ENCODE measurements around the gene GOLGA2.

GOLGA2 gene

DNA sequence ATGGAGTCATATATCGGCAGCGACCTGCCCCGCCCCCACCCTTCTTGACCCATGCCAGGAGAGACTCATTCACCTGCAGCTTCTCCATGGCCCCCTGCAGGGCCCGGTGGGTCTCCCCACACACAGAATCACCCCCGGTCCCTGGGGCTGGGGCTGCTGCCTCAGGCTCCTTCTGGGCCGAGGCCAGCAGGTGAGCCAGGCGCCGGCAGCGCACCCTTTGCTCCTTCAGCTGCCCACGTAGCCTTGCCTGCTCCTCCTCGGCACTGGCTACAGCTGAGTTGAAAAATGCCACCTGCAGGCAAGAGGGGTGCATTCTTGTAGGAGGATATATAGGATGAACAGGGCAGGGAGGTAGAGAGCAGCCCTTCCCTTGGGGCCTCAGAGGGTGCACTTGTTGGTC is 17.9 kb downstream of the GOLGA2 start:
- DNase-seq (ENCODE audit: low read depth) = no peak

GRCh38 chr9:128257086-128257825 is 18.6 kb downstream of the GOLGA2 start:
- DNase-seq (ENCODE audit: low read depth) = no peak

- peak; percentile 33 for DNase-seq (ENCODE audit: low read depth)
These were observed 20.7 kb downstream of the GOLGA2 start for GRCh38 chr9:128254855-128255759.

DNA sequence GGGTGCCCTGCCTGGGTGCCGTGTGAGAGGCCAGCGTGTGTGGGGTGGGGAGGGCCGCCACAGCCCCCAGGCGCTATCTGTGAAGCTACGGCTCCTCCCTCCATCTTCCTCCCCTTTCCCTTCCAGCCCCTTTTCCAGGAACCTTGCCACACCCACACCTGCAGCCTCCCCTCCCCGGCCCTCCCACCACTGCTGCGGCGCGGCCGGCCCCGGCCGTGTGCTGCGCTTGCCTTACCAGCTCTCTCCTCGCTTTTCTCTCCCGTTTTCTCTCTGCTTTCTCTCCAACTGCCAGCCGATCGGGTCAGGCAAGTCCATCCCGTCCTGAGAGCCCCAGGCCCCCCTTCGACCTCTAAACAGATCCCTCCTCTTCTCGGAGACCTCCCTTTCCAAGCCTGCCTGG is 21.4 kb downstream of the GOLGA2 start:
- no peak for DNase-seq (ENCODE audit: low read depth)

DNA sequence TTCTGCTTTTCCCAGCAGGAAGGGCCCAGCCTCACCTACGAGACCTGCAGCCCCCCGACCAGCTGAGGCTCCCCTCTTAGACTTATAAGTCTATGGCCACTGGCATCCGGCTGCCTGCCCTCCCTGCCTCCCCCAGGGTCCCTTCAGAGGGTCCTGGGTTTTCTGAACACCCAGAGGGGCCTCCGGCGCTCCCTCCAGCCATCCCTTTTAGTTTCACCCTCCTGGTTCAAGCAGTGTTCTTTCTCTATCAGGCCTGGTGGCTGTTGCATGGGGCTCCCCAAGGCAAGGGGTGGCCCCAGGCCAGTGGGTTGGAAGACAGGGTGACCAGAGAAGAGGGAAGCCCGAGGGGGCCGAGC is 21.8 kb downstream of the GOLGA2 start:
- no peak for DNase-seq (ENCODE audit: low read depth)

DNA sequence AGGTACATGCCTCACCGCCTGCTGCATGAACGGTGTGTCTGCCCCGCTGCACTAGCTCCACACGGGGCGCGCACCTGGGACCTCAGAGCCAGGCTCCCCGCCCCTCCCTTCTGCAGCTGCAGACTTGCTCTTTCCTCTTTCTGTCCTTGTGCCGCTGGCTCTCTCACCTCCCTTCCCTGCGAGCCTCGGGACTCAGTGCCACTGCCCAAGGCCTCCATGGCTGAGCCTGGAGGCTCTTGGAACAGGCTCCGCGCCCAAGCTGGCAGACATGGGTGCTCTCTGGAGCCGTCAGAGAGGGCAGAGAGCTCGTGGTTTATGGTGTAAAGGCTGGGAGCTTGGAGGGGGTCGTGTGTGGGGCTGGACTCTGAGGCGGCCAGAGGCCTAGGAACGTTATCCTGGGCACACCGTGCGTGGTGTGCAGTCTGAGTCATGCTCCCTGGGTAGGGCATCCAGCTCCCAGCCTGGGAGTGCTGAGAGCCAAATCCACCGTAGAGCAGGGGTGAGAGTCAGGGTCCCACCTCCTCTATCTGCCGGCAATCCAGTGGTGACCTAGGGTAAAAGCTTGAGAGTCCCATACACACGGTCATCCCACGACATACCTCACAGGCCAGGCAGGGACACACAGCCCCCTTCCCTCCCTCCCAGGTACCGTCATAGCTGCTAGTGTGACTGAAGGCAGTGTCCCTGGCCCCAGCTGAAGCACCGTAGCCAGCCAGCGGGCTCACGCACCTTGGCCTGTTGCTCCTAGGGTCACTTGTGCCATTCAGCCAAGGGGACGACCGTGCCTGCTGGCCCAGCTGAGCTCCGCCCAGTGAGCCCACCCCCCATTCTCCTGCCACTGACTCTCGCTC is 22.4 kb downstream of the GOLGA2 start:
- DNase-seq (ENCODE audit: low read depth) = no peak

DNA sequence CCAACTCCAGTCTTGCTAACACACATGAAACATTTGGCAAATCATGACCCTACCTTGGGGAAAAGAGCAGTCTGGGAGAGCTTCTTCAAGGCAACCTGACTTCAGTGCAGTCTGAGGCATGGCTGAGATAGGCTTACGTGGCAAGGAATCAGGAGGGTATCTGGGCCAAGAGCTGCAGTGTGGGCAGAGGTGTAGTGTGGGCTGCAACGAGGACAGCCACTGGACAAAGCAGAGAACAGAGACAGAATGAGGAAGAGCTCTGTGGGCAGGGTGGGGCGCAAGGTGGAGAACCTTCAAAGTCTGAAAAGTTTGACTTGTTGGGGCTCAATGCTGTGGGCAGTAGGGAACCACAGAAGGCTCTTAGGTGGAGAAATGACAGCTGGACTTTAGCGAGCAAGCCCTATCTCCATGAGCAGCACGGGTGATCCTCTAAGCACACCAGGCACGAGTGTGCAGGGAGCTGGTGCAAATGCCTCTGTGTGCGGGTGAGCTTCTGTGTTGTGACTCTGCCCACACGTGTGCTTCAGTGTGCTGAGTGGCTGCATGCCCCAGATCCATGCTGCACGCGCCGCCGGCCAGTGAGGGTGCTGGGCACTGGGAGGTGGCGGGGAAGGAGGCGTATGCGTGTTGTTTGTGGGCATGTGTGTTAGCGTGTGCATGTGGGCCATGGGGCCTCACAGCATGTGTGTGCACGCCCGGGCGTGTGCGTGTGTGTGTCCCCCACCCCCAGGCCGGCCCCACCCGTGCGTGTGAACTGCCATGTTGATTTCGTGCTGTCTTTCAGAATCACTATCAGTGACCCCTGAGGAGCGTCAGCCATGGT is 23.3 kb downstream of the GOLGA2 start:
- DNase-seq (ENCODE audit: low read depth) = no peak

GRCh38 chr9:128251732-128252100 is 24.1 kb downstream of the GOLGA2 start:
- no peak for DNase-seq (ENCODE audit: low read depth)

GRCh38 chr9:128250839-128251731 is 24.7 kb downstream of the GOLGA2 start:
- no peak for DNase-seq (ENCODE audit: low read depth)

DNA sequence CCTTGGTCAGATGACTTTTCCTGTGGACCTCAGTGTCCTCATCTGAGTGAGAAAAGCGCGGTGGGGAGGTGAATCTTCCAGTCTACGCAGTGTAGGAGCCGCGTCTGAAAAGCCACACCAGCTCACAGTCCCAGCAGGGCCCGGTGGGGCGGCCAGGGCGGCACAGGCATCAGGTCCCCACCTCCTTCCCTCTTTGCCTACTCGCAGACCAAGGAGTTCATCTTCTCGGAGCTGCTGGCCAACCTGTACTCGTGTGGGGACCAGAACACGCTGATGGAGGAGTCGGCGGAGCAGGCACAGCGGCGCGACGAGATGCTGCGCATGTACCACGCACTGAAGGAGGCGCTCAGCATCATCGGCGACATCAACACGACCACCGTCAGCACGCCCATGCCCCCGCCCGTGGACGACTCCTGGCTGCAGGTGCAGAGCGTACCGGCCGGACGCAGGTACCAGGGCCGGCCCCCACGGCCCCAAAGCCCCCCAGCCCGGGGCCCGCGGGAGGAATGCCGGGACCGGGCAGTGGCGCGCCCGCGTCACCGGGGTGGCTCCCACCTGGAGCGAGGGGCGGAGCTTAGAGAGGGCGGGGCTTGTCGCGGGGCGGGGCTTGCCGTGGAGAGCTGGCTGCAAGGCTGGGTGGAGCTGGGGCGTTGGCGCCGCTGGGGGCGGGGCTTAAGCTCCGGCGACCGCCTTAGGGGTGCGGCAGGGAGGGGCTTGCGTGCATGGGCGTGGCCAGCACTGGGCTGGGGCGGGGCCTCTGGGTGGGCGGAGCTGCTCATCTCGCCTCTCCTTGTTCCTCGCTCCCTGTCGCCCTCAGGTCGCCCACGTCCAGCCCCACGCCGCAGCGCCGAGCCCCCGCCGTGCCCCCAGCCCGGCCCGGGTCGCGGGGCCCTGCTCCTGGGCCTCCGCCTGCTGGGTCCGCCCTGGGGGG is 25.6 kb downstream of the GOLGA2 start:
- DNase-seq (ENCODE audit: low read depth) = peak; percentile 100

DNA sequence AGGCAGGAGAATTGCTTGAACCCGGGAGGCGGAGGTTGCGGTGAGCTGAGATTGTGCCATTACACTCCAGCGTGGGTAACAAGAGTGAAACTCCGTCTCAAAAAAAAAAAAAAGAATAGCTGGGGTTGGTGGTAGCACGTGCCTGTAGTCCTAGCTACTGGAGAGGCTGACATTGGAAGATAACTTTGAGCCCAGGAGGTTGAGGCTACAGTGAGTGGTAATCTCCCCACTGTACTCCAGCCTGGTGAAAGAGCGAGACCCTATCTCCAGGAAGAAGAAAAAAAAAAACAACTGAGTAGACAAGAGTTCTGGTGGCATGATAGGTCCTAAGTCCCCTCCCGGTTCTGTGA is 26.3 kb downstream of the GOLGA2 start:
- DNase-seq (ENCODE audit: low read depth) = no peak

- no peak for DNase-seq (ENCODE audit: low read depth)
These were observed 28.5 kb downstream of the GOLGA2 start for GRCh38 chr9:128247226-128247803.

GRCh38 chr9:128246471-128246870 is 29.3 kb downstream of the GOLGA2 start:
- no peak for DNase-seq (ENCODE audit: low read depth)

DNA sequence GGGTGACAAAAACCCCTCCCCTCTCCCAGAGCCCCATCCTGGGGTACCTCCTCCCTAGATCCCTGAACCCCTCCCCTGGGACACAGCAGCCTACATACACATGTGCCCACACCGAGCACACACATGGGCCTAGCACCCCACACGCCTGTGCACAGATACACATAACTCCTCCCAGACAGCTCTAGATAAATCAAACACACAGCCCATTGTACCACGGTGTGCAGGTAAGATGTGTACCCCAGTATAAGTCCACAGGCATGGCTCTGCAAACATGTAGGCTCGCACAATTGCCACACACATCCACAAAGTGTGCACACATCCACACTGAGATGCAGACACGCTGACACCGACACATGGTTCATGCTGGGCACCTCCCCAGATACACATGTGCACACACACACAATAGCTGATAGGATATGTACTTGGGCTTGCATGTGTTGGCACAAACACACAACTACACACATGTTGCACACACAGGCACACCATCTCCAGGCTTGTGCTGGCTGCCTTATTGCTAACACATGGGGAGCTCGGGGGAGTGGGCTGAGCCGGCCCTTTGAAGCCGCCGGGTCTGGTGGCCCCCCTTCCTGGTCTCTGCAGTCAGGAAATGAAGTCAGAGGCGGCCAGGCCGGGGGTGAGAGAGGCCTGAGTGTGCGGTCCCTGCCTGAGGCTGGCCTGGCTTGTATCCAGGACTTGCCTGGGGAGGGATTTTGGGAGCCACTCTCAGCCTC is 30.2 kb downstream of the GOLGA2 start:
- DNase-seq (ENCODE audit: low read depth) = no peak

DNA sequence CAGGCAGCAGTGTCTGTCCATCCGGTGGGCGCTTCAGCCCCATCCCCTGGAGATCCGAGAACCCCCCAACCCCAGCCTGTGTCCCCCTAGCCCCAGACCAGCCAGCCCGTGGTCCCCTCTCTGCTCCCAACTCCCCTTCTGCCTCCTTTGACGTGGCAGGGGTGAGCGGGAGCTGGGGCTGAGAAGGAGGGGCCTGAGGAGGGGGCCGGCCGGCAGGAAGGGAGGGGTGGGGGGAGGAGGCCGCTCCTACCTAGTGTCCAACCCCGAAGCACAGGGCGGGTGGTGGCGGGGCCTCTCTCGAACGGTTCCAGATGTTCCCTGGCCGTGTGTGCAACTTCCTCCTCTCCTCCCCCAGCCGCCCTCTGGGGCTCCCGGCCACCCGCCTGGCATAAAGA is 31.0 kb downstream of the GOLGA2 start:
- DNase-seq (ENCODE audit: low read depth) = no peak

- no peak for DNase-seq (ENCODE audit: low read depth)
These were observed 31.5 kb downstream of the GOLGA2 start for GRCh38 chr9:128244091-128244836.

DNA sequence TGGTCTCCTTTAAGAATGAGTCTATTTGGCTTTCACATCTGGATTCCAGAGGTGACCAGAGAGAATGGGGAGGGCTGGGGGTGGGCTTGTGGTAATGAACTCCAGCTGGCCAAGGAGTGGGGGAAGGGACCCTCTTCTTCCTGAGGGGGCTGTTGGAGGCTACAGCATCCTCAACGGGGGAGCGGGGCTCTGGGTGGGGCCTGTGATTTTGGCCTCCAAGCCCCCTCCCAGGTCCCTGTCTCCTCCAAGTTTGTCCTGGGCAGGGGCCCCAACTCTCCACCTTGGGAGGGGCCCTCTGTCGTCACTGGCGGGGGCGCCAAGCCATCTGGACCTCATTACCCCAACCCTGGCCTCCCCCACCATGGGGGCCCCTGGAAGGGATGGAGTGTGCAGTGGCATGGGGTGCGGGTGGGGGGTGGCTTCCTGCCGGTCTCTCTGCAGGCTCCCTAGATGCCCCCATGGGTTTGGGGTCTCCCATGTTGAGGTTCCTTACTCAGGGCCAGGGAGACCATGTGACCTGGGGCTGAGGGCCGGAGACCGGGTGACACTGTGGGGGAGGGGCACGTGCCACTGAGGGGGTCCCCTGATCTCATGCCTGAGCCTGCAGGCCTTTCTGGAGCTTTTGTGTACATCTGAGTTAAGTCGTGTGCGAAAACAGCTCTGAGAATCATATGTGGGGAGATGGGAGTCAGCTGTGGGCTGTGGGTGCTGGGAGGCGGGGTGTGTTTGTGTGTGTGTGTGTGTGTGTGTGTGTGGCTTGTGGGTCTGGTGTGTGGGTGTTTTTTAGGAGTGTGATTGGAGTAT is 32.4 kb downstream of the GOLGA2 start:
- no peak for DNase-seq (ENCODE audit: low read depth)

Measured in stimulated activated CD8-positive, alpha-beta memory T cell treated with anti-CD3 and anti-CD28 coated beads, Interleukin-15, amount 100 ng/mL, for 1 hour (primary cell).